Caco-2 (cell line): ENCODE results near the gene PCDHGB1. TPM values are rescaled to one million over a fixed set of nuclear protein-coding genes. Genes with fewer than 3 reads are reported as not detected.

ENCODE experiments used
- BruUV-seq: library from RNA; stranded (reverse); fragments of 400-500 nt; replicated peaks from 2 replicates; lab custom pipeline; 2021; lab: Mats Ljungman, UMichigan
- CTCF ChIA-PET: fragments of 300-600 bp; sonication (Branson Sonifier 250); formaldehyde crosslinking; loops from one replicate; lab custom pipeline; 2022; ENCODE audit warnings: antibody characterized with exemption; lab: Charles Lee
- POLR2A ChIA-PET: fragments of 300-600 bp; sonication (Branson Sonifier 250); formaldehyde crosslinking; loops from one replicate; lab custom pipeline; 2022; ENCODE audit warnings: antibody characterized with exemption; lab: Charles Lee
- DNase-seq, 2 experiments: peaks; one replicate each; pipeline versions ENCODE4 v3.0.0 to v3.0.0-alpha.2; 2020 to 2022
- H3K27me3 ChIP-seq: replicated peaks from 2 replicates; pipeline ENCODE4 v1.6.0; 2011; ENCODE audit warnings: low read length; ENCODE audit not compliant: control insufficient read depth, insufficient read depth
- H3K36me3 ChIP-seq: 2 replicates; pipeline ENCODE4 v1.5.1; 2011; ENCODE audit warnings: low read length; ENCODE audit not compliant: control insufficient read depth, insufficient read depth
- H3K4me1 ChIP-seq: fragments of 250-450 bp; sonication (Bioruptor Pico); 2 replicates; pipeline ENCODE4 v1.5.1; 2020; ENCODE audit warnings: mild to moderate bottlenecking
- H3K4me3 ChIP-seq: 2 replicates; pipeline ENCODE4 v1.5.1; 2011; ENCODE audit warnings: low read depth, mild to moderate bottlenecking, control low read depth, low read length
- H3K9me3 ChIP-seq: fragments of 250-450 bp; sonication (Bioruptor Pico); 2 replicates; pipeline ENCODE4 v1.5.1; 2020; ENCODE audit warnings: mild to moderate bottlenecking, moderate library complexity
- H3K27ac Mint-ChIP-seq: one replicate; pipeline ENCODE4 v1.8.0; 2022; ENCODE audit warnings: mixed read lengths; ENCODE audit not compliant: unreplicated experiment
- H3K27me3 Mint-ChIP-seq: one replicate; pipeline ENCODE4 v1.8.0; 2022; ENCODE audit warnings: mixed read lengths; ENCODE audit not compliant: insufficient read depth, unreplicated experiment
- H3K36me3 Mint-ChIP-seq: one replicate; pipeline ENCODE4 v1.8.0; 2022; ENCODE audit warnings: mild to moderate bottlenecking, mixed read lengths; ENCODE audit not compliant: insufficient read depth, unreplicated experiment
- H3K4me1 Mint-ChIP-seq: one replicate; pipeline ENCODE4 v1.8.0; 2022; ENCODE audit warnings: low read depth, mixed read lengths; ENCODE audit not compliant: unreplicated experiment
- H3K4me3 Mint-ChIP-seq: one replicate; pipeline ENCODE4 v1.8.0; 2022; ENCODE audit warnings: mild to moderate bottlenecking, moderate library complexity, mixed read lengths; ENCODE audit not compliant: unreplicated experiment
- H3K9me3 Mint-ChIP-seq: one replicate; pipeline ENCODE4 v1.8.0; 2022; ENCODE audit warnings: mixed read lengths; ENCODE audit not compliant: unreplicated experiment
- intact Hi-C: fragments of 100-400 bp; cut with micrococcal nuclease; formaldehyde crosslinking; loops from one replicate; pipeline ENCODE4 v1.10.0; 2022; ENCODE audit not compliant: unreplicated experiment
- total RNA-seq: library from RNA; stranded (reverse); gene quantifications from 2 replicates; pipeline ENCODE4 v1.2.3, GENCODE V29; 2022
- TF ChIP-seq, protein P1 (sequence below), 2 experiments: fragments of 200-600 bp in 1 of 2; IDR thresholded peaks; 1 replicate in 1 of 2; 2 replicates in 1 of 2; pipeline versions ENCODE4 v1.5.1 to v1.8.0; 2011 to 2022; ENCODE audit warnings: antibody characterized with exemption in 1 of 2, control low read depth in 1 of 2, inconsistent platforms in 1 of 2, low read depth in 1 of 2, low read length in 1 of 2, mild to moderate bottlenecking in 1 of 2, moderate library complexity in 1 of 2; ENCODE audit not compliant: insufficient read depth in 1 of 2, severe bottlenecking in 1 of 2, unreplicated experiment in 1 of 2

PCDHGB1 gene
- total RNA-seq, 1 experiment from 2014 or later = 0.66 TPM

- no peaks in the 10 kb centered on the region; the same call in 1 of the 2 replicates for H3K9me3 ChIP-seq
- H3K4me1 ChIP-seq = no peaks in the 10 kb centered on the region
- TF ChIP-seq, protein P1, sequence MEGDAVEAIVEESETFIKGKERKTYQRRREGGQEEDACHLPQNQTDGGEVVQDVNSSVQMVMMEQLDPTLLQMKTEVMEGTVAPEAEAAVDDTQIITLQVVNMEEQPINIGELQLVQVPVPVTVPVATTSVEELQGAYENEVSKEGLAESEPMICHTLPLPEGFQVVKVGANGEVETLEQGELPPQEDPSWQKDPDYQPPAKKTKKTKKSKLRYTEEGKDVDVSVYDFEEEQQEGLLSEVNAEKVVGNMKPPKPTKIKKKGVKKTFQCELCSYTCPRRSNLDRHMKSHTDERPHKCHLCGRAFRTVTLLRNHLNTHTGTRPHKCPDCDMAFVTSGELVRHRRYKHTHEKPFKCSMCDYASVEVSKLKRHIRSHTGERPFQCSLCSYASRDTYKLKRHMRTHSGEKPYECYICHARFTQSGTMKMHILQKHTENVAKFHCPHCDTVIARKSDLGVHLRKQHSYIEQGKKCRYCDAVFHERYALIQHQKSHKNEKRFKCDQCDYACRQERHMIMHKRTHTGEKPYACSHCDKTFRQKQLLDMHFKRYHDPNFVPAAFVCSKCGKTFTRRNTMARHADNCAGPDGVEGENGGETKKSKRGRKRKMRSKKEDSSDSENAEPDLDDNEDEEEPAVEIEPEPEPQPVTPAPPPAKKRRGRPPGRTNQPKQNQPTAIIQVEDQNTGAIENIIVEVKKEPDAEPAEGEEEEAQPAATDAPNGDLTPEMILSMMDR (IDR thresholded peaks at IDR 0.05; ENCODE audit: insufficient read depth in 1 of 2, low read depth in 1 of 2, low read length in 1 of 2, severe bottlenecking in 1 of 2, unreplicated experiment in 1 of 2) = no peak
- Mint-ChIP-seq H3K9me3 (peaks cover 21% of the 10 kb centered on the region), H3K4me1 (no peaks in the 10 kb centered on the region), H3K27ac (no peak overlapping the region), H3K36me3 (no peaks in the 10 kb centered on the region), H3K27me3 (no peaks in the 10 kb centered on the region), H3K4me3 (no peak overlapping the region)
- no TSS peak for BruUV-seq
- H3K4me3 ChIP-seq = no peak overlapping the region
- CTCF ChIA-PET = no interaction called here
- POLR2A ChIA-PET = no interaction called here
- H3K36me3 ChIP-seq = no peaks in the 10 kb centered on the region
- no peak for DNase-seq
- intact Hi-C loops = no loop called here
- H3K27me3 ChIP-seq = no peaks in the 10 kb centered on the region
Measured at GRCh38 chr5:141366016-141366896, 16.4 kb downstream of the PCDHGB1 start.

GRCh38 chr5:141369994-141370848 lies 20.3 kb downstream of the PCDHGB1 start, which contains the start of gene PCDHGB3:
Gene PCDHGB3, plus strand, starts transcription at chr5:141370242. Its CDS starts 153 bp downstream, at chr5:141370395.
- no peaks in the 10 kb centered on the region; the same call in 1 of the 2 replicates for H3K9me3 ChIP-seq
- no peaks in the 10 kb centered on the region for H3K36me3 ChIP-seq
- H3K4me1 Mint-ChIP-seq = no peaks in the 10 kb centered on the region
- no peaks in the 10 kb centered on the region for H3K27me3 ChIP-seq
- H3K4me3 Mint-ChIP-seq = no peak within 1 kb of the TSS
- H3K27me3 Mint-ChIP-seq = no peaks in the 10 kb centered on the region
- BruUV-seq = no TSS peak
- H3K27ac Mint-ChIP-seq = no peak within 1 kb of the TSS
- no peaks in the 10 kb centered on the region for H3K4me1 ChIP-seq
- intact Hi-C loops = no loop called here
- peak in 1 of 2 experiments; percentile 19 for DNase-seq
- TF ChIP-seq, protein P1 (IDR thresholded peaks at IDR 0.05; ENCODE audit: insufficient read depth in 1 of 2, low read depth in 1 of 2, low read length in 1 of 2, severe bottlenecking in 1 of 2, unreplicated experiment in 1 of 2) = no peak
- H3K4me3 ChIP-seq = no peak within 1 kb of the TSS
- POLR2A ChIA-PET = no interaction called here
- CTCF ChIA-PET = interaction anchor here (0.9 to 1.8 kb wide), 7 partner anchors 27 to 194 kb away, joined by 3 to 8 read pairs (median 5); partner anchors contain the start of genes PCDHB14, PCDHGB5 and TAF7
- H3K36me3 Mint-ChIP-seq = no peaks in the 10 kb centered on the region
- peaks cover 7% of the 10 kb centered on the region for H3K9me3 Mint-ChIP-seq
